ENCODE measurements around the gene SLX1B. TPM values are rescaled to one million over a fixed set of nuclear protein-coding genes. Genes with fewer than 3 reads are reported as not detected.
"Not testable (repeated sequence)": the region's sequence is repeated elsewhere in the genome, so short reads cannot be mapped to it uniquely, and the experiment has no call there.

SLX1B gene
- total and polyA plus RNA-seq, 2 donors (not counting 3 experiments of a cell fraction or from before 2014, with no cell fraction given), result 44.4 to 74.4 TPM

- H3K4me2 ChIP-seq (ENCODE audit: insufficient read depth, low read length); H3K27ac ChIP-seq (ENCODE audit: insufficient read depth, low read depth, low read length); dilution Hi-C loops (cut with MboI; ENCODE audit: extremely low pct_ligation_motif_present, low sequenced_read_pairs); H3K27me3 ChIP-seq (ENCODE audit: control insufficient read depth in 2 of 2, insufficient read depth in 2 of 2, low read length in 2 of 2); H3K4me1 ChIP-seq (ENCODE audit: control insufficient read depth, extremely low read depth, insufficient read depth, low read length); POLR2A ChIA-PET; intact Hi-C loops (cut with micrococcal nuclease); H3K9me1 ChIP-seq (replicated peaks; ENCODE audit: control insufficient read depth, extremely low read depth, insufficient read depth, low read length); H3K9me3 ChIP-seq (replicated peaks; ENCODE audit: control insufficient read depth, insufficient read depth, low read length); H3K79me2 ChIP-seq (ENCODE audit: control insufficient read depth, insufficient read depth, low read length); DNase-seq (ENCODE audit: low read depth, low spot score); H3K36me3 ChIP-seq (ENCODE audit: control insufficient read depth in 2 of 2, extremely low read depth in 1 of 2, insufficient read depth in 2 of 2, low read length in 2 of 2); H4K20me1 ChIP-seq (replicated peaks; ENCODE audit: control insufficient read depth, extremely low read depth, insufficient read depth, low read length); H3K9ac ChIP-seq (replicated peaks; ENCODE audit: extremely low read depth, insufficient read depth, low read length); CTCF ChIA-PET; BruUV-seq (replicated peaks); H3K4me3 ChIP-seq (replicated peaks in 1 of 3; ENCODE audit: insufficient read depth in 1 of 3, low read depth in 1 of 3, low read length in 3 of 3): not testable (repeated sequence)
- peak overlapping the region; percentile 70 for H2AFZ ChIP-seq (ENCODE audit: low read depth, low read length)
- FAIRE-seq, result peak; percentile 72
These were observed 15.3 kb downstream of the SLX1B start for GRCh38 chr16:29469660-29470059.

- H3K4me3 ChIP-seq (replicated peaks in 1 of 3; ENCODE audit: insufficient read depth in 1 of 3, low read depth in 1 of 3, low read length in 3 of 3); H3K36me3 ChIP-seq (ENCODE audit: control insufficient read depth in 2 of 2, extremely low read depth in 1 of 2, insufficient read depth in 2 of 2, low read length in 2 of 2); H3K27me3 ChIP-seq (ENCODE audit: control insufficient read depth in 2 of 2, insufficient read depth in 2 of 2, low read length in 2 of 2); H3K9me1 ChIP-seq (replicated peaks; ENCODE audit: control insufficient read depth, extremely low read depth, insufficient read depth, low read length); DNase-seq (ENCODE audit: low read depth, low spot score); dilution Hi-C loops (cut with MboI; ENCODE audit: extremely low pct_ligation_motif_present, low sequenced_read_pairs); H3K4me1 ChIP-seq (ENCODE audit: control insufficient read depth, extremely low read depth, insufficient read depth, low read length); FAIRE-seq; H3K9ac ChIP-seq (replicated peaks; ENCODE audit: extremely low read depth, insufficient read depth, low read length); intact Hi-C loops (cut with micrococcal nuclease); H3K27ac ChIP-seq (ENCODE audit: insufficient read depth, low read depth, low read length); CTCF ChIA-PET; H3K9me3 ChIP-seq (replicated peaks; ENCODE audit: control insufficient read depth, insufficient read depth, low read length); H2AFZ ChIP-seq (ENCODE audit: low read depth, low read length); BruUV-seq (replicated peaks); H4K20me1 ChIP-seq (replicated peaks; ENCODE audit: control insufficient read depth, extremely low read depth, insufficient read depth, low read length); H3K4me2 ChIP-seq (ENCODE audit: insufficient read depth, low read length); H3K79me2 ChIP-seq (ENCODE audit: control insufficient read depth, insufficient read depth, low read length); POLR2A ChIA-PET: not testable (repeated sequence)
These were observed 17.7 kb downstream of the SLX1B start for GRCh38 chr16:29472065-29472464.

GRCh38 chr16:29482276-29482675 is 27.9 kb downstream of the SLX1B start:
- FAIRE-seq; H3K4me1 ChIP-seq (ENCODE audit: control insufficient read depth, extremely low read depth, insufficient read depth, low read length); H3K79me2 ChIP-seq (ENCODE audit: control insufficient read depth, insufficient read depth, low read length); CTCF ChIA-PET; H3K9me1 ChIP-seq (replicated peaks; ENCODE audit: control insufficient read depth, extremely low read depth, insufficient read depth, low read length); intact Hi-C loops (cut with micrococcal nuclease); DNase-seq (ENCODE audit: low read depth, low spot score); H4K20me1 ChIP-seq (replicated peaks; ENCODE audit: control insufficient read depth, extremely low read depth, insufficient read depth, low read length); BruUV-seq (replicated peaks); H3K9me3 ChIP-seq (replicated peaks; ENCODE audit: control insufficient read depth, insufficient read depth, low read length); H3K27me3 ChIP-seq (ENCODE audit: control insufficient read depth in 2 of 2, insufficient read depth in 2 of 2, low read length in 2 of 2); POLR2A ChIA-PET; H3K4me2 ChIP-seq (ENCODE audit: insufficient read depth, low read length); H3K4me3 ChIP-seq (replicated peaks in 1 of 3; ENCODE audit: insufficient read depth in 1 of 3, low read depth in 1 of 3, low read length in 3 of 3); H3K36me3 ChIP-seq (ENCODE audit: control insufficient read depth in 2 of 2, extremely low read depth in 1 of 2, insufficient read depth in 2 of 2, low read length in 2 of 2); H3K27ac ChIP-seq (ENCODE audit: insufficient read depth, low read depth, low read length); H3K9ac ChIP-seq (replicated peaks; ENCODE audit: extremely low read depth, insufficient read depth, low read length); H2AFZ ChIP-seq (ENCODE audit: low read depth, low read length); dilution Hi-C loops (cut with MboI; ENCODE audit: extremely low pct_ligation_motif_present, low sequenced_read_pairs): not testable (repeated sequence)

- dilution Hi-C loops (cut with MboI; ENCODE audit: extremely low pct_ligation_motif_present, low sequenced_read_pairs); H3K4me3 ChIP-seq (replicated peaks in 1 of 3; ENCODE audit: insufficient read depth in 1 of 3, low read depth in 1 of 3, low read length in 3 of 3); H3K4me1 ChIP-seq (ENCODE audit: control insufficient read depth, extremely low read depth, insufficient read depth, low read length); H3K27ac ChIP-seq (ENCODE audit: insufficient read depth, low read depth, low read length); H3K36me3 ChIP-seq (ENCODE audit: control insufficient read depth in 2 of 2, extremely low read depth in 1 of 2, insufficient read depth in 2 of 2, low read length in 2 of 2); FAIRE-seq; POLR2A ChIA-PET; H3K9ac ChIP-seq (replicated peaks; ENCODE audit: extremely low read depth, insufficient read depth, low read length); H3K4me2 ChIP-seq (ENCODE audit: insufficient read depth, low read length); CTCF ChIA-PET; H2AFZ ChIP-seq (ENCODE audit: low read depth, low read length); DNase-seq (ENCODE audit: low read depth, low spot score); H3K27me3 ChIP-seq (ENCODE audit: control insufficient read depth in 2 of 2, insufficient read depth in 2 of 2, low read length in 2 of 2); H3K9me3 ChIP-seq (replicated peaks; ENCODE audit: control insufficient read depth, insufficient read depth, low read length); BruUV-seq (replicated peaks); H3K9me1 ChIP-seq (replicated peaks; ENCODE audit: control insufficient read depth, extremely low read depth, insufficient read depth, low read length); H3K79me2 ChIP-seq (ENCODE audit: control insufficient read depth, insufficient read depth, low read length); H4K20me1 ChIP-seq (replicated peaks; ENCODE audit: control insufficient read depth, extremely low read depth, insufficient read depth, low read length); intact Hi-C loops (cut with micrococcal nuclease): not testable (repeated sequence)
These were observed 52.0 kb downstream of the SLX1B start, which contains the start of gene NPIPB12 for GRCh38 chr16:29506308-29506707. TSS of gene NPIPB12 (minus strand) at chr16:29506408.

Measured in endothelial cell of umbilical vein (primary cell).